GM21528 (cell line): ENCODE measurements around the gene GALNT2.

Experiments
- ATAC-seq: cut with Tn5 transposase; IDR thresholded peaks from one replicate; pipeline ENCODE4 v1.9.1; 2021; ENCODE audit warnings: mild to moderate bottlenecking, moderate library complexity; ENCODE audit not compliant: unreplicated experiment, low FRiP score

The GALNT2 gene

DNA sequence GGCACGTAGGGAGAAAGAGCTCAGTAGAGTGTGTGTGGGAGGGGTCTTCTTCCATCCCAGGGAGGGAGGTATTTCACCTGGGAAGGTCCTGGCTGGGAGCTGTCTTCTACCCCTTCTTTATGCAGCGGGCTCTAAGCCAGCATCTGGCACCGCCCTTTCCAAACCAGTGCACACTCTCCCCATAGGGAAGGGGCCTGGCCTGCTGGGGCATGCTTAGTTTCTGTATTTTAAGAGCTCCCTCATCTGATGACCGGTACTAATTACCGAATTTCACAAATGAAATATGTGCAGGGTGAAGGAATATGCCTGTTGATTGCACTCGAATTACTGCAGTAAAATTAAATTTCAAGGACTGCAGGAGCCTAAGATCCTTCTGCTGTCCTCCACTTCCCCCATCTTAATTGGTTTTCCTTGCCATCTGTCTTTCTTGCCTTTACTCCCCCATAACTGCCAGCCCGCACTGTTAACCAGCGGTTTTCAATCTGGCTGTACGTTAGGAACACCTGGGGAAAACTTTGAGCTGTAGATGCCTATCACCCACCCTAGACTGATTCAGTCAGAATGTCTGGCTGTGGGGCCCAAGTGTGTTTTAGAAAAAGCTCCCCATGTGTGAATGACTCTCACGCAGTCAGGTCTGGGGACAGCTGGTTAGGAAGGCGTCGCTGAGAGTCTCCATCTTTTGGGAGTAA, 20.1 kb downstream of the GALNT2 start:
- ATAC-seq, result no peak

DNA sequence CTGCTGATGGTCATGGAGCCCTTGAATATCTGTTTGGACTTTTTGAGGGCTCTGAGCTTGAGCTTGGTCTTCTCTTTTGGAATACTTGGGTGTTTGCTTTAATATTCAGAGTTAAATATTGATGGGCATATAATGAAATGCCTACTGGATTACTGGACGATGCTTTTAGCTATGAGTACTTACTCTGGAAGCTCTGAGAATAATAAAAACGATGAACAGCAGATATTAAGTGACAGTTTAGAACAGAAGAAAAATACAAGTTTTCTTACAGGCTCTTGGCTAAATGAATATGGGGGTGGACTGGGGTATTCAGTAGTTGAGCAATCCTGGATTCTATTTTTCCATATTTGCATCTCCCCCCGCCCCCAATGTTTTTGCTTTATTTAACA, 20.7 kb downstream of the GALNT2 start:
- no peak for ATAC-seq

- no peak for ATAC-seq
Observed at GRCh38 chr1:230090194-230090711, 23.2 kb downstream of the GALNT2 start.

DNA sequence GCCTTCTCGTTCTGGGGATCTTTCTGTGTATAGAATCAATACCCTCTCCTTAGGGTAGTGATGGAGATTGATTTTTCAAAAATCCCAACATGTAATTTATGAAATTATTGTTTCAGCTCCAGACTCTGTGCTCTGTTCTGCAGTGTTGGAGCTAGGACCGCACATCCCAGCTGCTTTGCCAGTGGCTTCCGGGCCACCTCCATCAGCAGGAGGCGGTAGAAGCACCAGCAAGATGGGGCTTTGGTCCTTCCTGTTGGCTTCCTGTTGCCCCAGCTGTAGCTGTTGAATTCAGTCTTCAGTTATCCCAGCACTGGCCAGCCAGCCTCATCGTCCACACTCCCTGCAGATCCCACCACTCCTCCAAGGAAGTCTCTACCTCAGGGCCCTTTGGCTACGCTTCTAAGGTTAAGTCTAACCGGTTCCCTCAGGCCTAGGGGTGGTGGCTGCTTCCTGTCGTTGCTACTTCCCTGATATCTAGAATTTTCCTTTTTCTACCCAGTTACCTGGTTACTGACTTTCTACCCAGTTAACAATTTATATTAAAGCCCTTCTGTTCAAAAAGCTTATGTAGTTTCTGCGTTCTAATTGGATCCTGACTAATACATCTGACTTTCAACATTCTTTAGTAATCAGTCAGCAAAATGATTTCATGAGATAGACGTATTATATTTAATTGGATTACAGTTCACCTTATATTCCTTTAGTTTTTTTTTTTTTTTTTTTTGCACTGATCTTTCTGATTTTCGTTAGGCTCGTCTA, 24.6 kb downstream of the GALNT2 start:
- no peak for ATAC-seq

DNA sequence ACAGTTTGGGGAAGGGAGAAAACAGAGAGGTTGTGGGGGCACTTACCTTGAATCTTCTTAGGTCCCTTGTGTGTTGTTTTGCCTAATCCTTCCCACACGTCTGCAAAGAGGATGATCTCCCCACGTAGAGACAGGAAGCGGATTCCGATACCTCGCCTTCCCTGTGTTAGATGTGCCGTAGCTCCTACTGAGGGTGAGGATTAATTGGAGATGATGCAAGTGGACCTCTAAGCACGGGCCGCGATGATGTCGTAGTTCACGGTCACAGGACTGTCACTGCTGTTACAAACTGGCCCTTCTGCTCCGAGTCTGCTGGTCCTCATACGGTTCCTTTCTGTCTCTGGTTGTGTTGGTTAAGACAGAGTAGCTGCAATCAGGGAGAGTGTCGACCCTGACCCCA, 27.7 kb downstream of the GALNT2 start:
- ATAC-seq, result no peak

GRCh38 chr1:230095938-230096337, 28.9 kb downstream of the GALNT2 start:
- ATAC-seq, result no peak

GRCh38 chr1:230097370-230097769, 30.3 kb downstream of the GALNT2 start:
- no peak for ATAC-seq

DNA sequence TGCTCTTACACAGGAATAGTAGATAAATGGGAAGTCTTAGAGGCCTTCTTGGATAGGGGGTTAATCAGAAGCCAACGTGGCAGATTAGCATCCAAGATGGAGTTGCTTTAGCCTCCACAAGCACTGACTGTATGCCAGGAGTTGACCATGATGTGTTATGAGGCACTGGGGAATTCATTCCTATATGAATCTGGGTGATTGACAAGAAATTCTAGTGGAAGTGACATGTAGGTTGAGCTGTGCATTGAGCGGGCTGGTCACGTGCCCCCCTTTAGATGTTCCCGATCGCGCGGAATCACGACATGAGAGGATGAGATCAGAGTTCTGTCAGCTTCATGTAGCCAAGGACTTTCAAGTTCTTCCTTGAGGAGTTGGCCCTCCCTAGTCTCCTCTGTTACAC, 31.7 kb downstream of the GALNT2 start:
- no peak for ATAC-seq

DNA sequence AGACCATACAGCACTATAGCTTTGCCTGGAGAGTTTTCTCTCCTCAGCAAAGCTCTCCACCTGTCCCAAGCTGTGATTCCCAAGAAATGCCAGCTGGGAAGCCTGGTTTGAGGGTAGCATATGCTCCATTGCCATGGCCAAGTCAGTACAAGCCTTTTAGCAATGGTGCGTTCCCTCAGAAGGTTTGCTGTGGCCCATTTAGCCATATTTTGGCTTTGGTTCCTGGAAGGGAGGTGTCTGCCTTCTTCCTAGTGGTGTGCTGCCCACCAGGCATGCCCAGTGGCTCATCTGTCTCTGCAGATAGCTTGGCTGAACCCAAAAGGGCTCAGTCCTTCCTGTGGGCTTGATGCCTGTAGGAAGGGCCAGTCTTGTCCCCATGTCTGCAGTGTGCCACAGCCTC, 32.4 kb downstream of the GALNT2 start:
- ATAC-seq, result no peak

DNA sequence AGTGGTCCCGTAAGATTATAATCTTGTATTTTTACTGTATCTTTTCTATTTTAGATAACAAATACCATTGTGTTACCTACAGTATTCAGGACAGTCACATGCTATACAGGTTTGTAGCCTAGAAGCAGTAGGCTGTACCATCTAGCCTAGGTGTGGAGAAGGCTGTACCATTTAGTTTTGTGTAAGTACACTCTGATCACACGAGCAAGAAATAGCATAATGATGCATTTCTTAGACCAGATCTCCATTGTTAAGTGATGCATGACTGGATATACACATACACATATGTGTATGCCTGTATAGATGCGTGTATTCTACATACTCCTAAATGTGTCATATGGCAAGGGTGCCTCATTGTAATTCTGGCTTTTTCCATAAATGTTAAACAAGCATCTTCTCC, 33.9 kb downstream of the GALNT2 start:
- ATAC-seq, result no peak

DNA sequence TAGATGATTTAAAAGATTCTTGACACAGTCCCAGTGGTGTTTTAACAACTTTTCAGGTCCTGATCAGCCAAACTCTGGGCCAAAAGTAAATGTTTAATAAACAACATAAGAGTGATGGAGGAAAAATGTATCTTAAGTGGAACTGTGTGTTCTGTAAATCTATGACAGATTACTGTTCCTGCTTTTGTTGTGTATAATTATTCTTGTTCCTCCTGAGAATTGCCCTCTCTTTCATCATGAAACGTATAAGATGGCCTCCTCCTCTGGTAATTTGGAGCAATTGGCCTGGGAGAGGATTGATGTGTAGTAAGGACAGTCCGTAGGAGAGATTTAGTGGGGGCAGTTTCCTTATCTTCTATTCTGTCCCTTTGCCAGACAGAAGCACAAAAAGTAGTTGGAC, 34.5 kb downstream of the GALNT2 start:
- no peak for ATAC-seq

- ATAC-seq, result no peak
Observed at GRCh38 chr1:230102046-230102445, 35.0 kb downstream of the GALNT2 start.

DNA sequence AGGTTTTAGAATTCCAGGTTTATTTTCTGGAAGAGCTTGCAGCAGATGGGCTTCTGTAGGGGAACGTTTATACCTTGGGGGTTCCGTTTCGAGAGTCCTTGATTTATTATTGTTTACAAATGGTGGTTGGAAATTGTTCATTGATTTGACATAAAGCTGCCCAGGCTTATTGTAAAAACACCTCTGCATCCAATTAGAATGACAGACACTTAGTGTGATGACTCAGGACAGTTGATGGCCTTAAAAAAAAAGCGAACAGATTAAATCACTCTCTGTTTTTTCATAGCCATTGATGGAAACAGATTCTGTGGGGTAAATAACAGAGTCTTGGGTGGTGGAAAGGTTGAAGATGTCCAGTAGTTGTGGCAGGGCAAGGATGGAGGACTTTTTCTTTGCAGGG, 35.4 kb downstream of the GALNT2 start:
- no peak for ATAC-seq

DNA sequence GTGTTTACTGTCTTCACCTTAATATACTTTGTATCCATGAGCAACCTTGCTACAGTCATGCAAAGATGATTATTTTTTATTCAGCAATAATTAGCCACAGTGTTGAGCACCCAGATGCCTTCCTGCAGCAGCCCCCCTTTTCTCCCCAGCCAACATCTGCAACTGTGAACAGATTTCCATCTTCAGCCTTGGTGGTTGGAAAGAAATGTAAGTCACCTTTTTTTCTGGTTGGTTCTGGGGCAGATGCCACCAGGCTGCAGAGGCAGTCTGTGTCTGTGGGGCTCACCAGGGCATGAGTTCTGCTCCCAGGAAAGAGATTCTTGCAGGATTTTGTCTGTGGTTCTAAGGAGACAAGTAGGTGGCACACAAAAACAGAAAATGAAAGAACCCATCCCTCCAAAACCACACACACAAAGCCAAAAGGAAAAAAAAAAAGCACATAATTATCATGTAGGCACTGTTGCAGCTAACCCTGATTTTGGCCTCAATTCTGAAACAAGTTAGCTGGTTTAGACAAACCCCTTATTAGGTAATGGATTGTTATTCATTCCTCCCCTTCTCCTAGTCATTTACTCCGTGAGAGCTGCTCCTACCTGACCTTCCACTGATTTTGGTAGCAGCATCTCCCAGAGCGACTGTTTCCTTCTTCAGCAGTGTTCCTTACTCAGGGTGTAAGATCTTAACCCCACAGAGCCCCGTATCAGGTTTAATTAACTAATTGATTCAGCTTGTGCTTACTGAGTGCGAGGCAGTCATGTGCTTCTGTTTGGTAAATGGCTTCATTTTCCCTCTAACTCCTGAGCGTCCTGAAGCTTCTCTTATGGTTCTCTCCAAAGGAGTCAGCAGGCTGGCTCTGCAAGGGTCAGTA, 36.5 kb downstream of the GALNT2 start:
- no peak for ATAC-seq

- ATAC-seq, result no peak
Observed at GRCh38 chr1:230104395-230105244, 37.6 kb downstream of the GALNT2 start.

DNA sequence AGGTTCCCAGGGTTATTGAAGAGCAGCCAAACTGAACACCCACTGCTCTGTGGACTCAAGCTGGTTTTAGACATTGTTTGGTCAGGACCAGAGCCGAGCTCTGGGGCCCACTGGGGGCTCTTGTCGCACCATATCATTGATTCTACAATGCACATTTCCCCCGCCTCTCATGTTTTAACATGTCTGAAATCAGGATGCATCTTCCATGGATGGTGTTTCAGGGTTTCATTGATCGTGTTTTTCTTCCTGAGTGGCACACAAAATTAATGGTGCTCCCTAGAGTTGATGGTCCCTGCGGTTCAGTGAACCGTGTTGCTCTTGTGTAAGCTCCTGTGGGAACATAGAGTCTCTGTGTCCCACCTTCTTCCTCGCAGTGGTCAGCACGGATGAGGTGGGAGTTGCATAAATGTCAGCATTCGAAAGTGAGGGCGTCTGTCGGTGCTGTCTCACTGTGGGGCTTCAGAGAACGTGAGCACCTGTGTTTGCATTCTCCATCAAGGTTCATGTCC, 38.3 kb downstream of the GALNT2 start:
- no peak for ATAC-seq

- no peak for ATAC-seq
Observed at GRCh38 chr1:230105754-230106625, 39.0 kb downstream of the GALNT2 start.

GRCh38 chr1:230107941-230108340, 40.9 kb downstream of the GALNT2 start:
- no peak for ATAC-seq

GRCh38 chr1:230108580-230108979, 41.5 kb downstream of the GALNT2 start:
- ATAC-seq, result no peak
